ENCODE measurements around the gene KCNAB1.

- no peak for TF ChIP-seq CTCF (IDR thresholded peaks at IDR 0.05)
- no peak for TF ChIP-seq POLR2A (IDR thresholded peaks at IDR 0.05)
Measured at GRCh38 chr3:156285626-156286025, 165.2 kb downstream of the KCNAB1 start.

Data from lower leg skin (tissue), 3 donors.